ENCODE results near the gene TMEM215. TPM values are rescaled to one million over a fixed set of nuclear protein-coding genes. Genes with fewer than 3 reads are reported as not detected.
A peak's percentile ranks its signal among the peaks of the same experiment; 100 is the strongest.

The TMEM215 gene, protein sequence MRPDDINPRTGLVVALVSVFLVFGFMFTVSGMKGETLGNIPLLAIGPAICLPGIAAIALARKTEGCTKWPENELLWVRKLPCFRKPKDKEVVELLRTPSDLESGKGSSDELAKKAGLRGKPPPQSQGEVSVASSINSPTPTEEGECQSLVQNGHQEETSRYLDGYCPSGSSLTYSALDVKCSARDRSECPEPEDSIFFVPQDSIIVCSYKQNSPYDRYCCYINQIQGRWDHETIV
- total RNA-seq (2014; rRNA removed; shearing (Covaris generic)) (1.2 and 1.3 TPM in 2 replicates), polyA plus RNA-seq (2016; fragmentation: Nextera tagmentation; extraction: Ambion mirVana) (0.71 and 0.79 TPM in 2 replicates)
- long read RNA-seq, partial matches to known transcripts: 0 of 3 reads
- long read RNA-seq, other reads (novel, unspliced or antisense): 2 of 3 reads

DNA sequence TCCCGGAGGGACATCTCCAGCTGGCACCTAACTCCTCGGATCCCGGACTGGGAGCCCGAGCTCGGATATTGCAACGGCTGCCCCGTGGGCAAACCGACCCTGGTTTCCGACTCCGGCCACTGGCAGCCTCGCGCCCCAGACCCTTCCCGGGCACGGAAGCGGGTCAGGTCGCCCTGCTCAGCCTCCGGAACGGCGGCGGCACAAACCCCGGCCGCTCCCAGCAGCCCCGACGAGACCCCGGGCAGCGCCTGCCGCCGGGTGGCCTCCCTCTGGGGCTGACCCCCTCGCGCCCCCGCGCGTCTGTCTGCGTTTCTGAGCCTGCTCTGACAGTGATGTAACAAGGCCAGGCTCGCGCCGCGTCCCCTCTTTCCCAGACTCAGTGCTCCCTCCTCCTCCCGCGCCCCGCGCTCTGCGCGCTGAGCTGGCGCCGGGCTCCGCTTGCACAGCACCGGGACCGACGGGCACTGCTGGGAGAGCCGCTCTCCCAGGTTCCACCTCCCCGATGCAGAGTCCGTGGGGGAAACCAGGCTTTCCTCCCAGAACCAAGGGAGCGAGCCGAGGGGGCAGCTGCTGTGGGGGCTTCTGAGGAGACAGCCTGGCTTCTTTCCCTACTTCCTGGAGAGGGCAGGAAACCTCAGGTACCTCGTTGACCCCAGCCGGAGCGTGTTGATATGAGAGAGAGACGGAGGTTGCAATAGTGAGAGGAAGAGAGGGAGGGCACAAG lies at the start of gene TMEM215:
Gene TMEM215, plus strand, starts transcription at position 373 of the 724 bp plus-strand sequence. CDS start 644 bp downstream, outside the sequence.
- Mint-ChIP-seq H3K27ac (no peak within 1 kb of the TSS), H3K4me3 (peak within 1 kb of the TSS; percentile 81), H3K9me3 (no peaks in the 10 kb centered on the region), H3K27me3 (ENCODE audit: insufficient read depth, low read depth, poor library complexity) (peaks cover 41% of the 10 kb centered on the region), H3K4me1 (peaks cover 7% of the 10 kb centered on the region), H3K36me3 (ENCODE audit: low read depth) (no peaks in the 10 kb centered on the region)
- peaks cover 4% of the 10 kb centered on the region; the same call in 1 of the 2 replicates for H4K20me1 ChIP-seq (replicated peaks; ENCODE audit: insufficient read depth)
- H3F3A ChIP-seq (replicated peaks; ENCODE audit: low read depth): no peaks in the 10 kb centered on the region
- H2AFZ ChIP-seq: peak within 1 kb of the TSS; percentile 99
- H3K4me3 ChIP-seq: peak within 1 kb of the TSS; percentile 94
- H3K36me3 ChIP-seq (ENCODE audit: insufficient read depth): no peaks in the 10 kb centered on the region
- TF ChIP-seq POLR2AphosphoS5 (IDR thresholded peaks at IDR 0.05; ENCODE audit: low read depth): peak; percentile 35; the same call in 1 of the 2 replicates
- TF ChIP-seq, protein P1, sequence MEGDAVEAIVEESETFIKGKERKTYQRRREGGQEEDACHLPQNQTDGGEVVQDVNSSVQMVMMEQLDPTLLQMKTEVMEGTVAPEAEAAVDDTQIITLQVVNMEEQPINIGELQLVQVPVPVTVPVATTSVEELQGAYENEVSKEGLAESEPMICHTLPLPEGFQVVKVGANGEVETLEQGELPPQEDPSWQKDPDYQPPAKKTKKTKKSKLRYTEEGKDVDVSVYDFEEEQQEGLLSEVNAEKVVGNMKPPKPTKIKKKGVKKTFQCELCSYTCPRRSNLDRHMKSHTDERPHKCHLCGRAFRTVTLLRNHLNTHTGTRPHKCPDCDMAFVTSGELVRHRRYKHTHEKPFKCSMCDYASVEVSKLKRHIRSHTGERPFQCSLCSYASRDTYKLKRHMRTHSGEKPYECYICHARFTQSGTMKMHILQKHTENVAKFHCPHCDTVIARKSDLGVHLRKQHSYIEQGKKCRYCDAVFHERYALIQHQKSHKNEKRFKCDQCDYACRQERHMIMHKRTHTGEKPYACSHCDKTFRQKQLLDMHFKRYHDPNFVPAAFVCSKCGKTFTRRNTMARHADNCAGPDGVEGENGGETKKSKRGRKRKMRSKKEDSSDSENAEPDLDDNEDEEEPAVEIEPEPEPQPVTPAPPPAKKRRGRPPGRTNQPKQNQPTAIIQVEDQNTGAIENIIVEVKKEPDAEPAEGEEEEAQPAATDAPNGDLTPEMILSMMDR (conservative IDR thresholded peaks at IDR 0.05; ENCODE audit: low read depth in 2 of 2): peak in 1 of 2 experiments; percentile 43; a peak in 2 of 4 replicates
- TF ChIP-seq, protein P2, sequence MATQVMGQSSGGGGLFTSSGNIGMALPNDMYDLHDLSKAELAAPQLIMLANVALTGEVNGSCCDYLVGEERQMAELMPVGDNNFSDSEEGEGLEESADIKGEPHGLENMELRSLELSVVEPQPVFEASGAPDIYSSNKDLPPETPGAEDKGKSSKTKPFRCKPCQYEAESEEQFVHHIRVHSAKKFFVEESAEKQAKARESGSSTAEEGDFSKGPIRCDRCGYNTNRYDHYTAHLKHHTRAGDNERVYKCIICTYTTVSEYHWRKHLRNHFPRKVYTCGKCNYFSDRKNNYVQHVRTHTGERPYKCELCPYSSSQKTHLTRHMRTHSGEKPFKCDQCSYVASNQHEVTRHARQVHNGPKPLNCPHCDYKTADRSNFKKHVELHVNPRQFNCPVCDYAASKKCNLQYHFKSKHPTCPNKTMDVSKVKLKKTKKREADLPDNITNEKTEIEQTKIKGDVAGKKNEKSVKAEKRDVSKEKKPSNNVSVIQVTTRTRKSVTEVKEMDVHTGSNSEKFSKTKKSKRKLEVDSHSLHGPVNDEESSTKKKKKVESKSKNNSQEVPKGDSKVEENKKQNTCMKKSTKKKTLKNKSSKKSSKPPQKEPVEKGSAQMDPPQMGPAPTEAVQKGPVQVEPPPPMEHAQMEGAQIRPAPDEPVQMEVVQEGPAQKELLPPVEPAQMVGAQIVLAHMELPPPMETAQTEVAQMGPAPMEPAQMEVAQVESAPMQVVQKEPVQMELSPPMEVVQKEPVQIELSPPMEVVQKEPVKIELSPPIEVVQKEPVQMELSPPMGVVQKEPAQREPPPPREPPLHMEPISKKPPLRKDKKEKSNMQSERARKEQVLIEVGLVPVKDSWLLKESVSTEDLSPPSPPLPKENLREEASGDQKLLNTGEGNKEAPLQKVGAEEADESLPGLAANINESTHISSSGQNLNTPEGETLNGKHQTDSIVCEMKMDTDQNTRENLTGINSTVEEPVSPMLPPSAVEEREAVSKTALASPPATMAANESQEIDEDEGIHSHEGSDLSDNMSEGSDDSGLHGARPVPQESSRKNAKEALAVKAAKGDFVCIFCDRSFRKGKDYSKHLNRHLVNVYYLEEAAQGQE (IDR thresholded peaks at IDR 0.05; ENCODE audit: unreplicated experiment): no peak
- 0 out of 2 replicates have a peak, but pooled peaks cover 4% of the 10 kb centered on the region for H3K9me2 ChIP-seq (ENCODE audit: insufficient read depth)
- peaks cover 69% of the 10 kb centered on the region for H3K27me3 ChIP-seq (ENCODE audit: insufficient read depth)
- DNase-seq (ENCODE audit: low spot score): peak; percentile 86
- peak within 1 kb of the TSS; percentile 95 for H3K4me2 ChIP-seq
- H3K4me1 ChIP-seq (ENCODE audit: insufficient read depth): 0 out of 2 replicates have a peak, but pooled peaks cover 3% of the 10 kb centered on the region
- peak; percentile 89 for ATAC-seq
- H3K27ac ChIP-seq (ENCODE audit: low read depth): no peak within 1 kb of the TSS
- H3K79me2 ChIP-seq (replicated peaks; ENCODE audit: insufficient read depth): no peaks in the 10 kb centered on the region

DNA sequence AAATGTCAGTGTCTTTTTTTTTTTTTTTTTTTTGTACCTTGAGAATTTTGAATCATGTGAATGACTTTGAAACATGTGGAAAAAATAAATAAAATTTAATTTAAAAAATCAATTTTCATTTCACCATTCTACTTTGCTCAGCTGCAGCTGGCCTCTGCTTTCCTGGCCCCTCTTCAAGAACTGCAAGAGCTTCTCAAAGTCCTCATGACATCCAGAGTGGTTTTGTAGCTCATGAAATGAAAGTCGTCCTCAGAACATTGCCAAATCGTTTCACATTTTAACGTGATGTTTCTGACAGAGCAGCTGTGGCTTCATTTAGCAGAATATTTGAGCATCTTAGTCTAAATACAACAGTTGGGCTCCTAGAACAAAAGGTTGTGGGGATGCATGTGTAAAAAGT lies 47.9 kb upstream of the TMEM215 start:
- Histone ChIP-seq H4K20me1 (replicated peaks; ENCODE audit: insufficient read depth) (no peaks in the 10 kb centered on the region), H3K27me3 (ENCODE audit: insufficient read depth) (no peaks in the 10 kb centered on the region), H3K36me3 (ENCODE audit: insufficient read depth) (no peaks in the 10 kb centered on the region), H3K9me2 (ENCODE audit: insufficient read depth) (peaks cover 4% of the 10 kb centered on the region; the same call in 1 of the 2 replicates), H3K4me2 (no peak overlapping the region), H3F3A (replicated peaks; ENCODE audit: low read depth) (no peaks in the 10 kb centered on the region), H3K4me1 (ENCODE audit: insufficient read depth) (no peaks in the 10 kb centered on the region), H3K79me2 (replicated peaks; ENCODE audit: insufficient read depth) (no peaks in the 10 kb centered on the region), H3K27ac (ENCODE audit: low read depth) (no peak overlapping the region), H2AFZ (no peak overlapping the region), H3K4me3 (no peak overlapping the region)
- Mint-ChIP-seq H3K27ac (no peak overlapping the region), H3K9me3 (peaks cover 8% of the 10 kb centered on the region; the same call in 2 of the 3 replicates), H3K4me3 (no peak overlapping the region), H3K4me1 (peaks cover 8% of the 10 kb centered on the region; the same call in 2 of the 3 replicates), H3K36me3 (ENCODE audit: low read depth) (no peaks in the 10 kb centered on the region), H3K27me3 (ENCODE audit: insufficient read depth, low read depth, poor library complexity) (peaks cover 1% of the 10 kb centered on the region)
- no peak for DNase-seq (ENCODE audit: low spot score)
- no peak for ATAC-seq
- TF ChIP-seq, protein P2 (IDR thresholded peaks at IDR 0.05; ENCODE audit: unreplicated experiment): no peak
- no peak for TF ChIP-seq JUNB (IDR thresholded peaks at IDR 0.05; ENCODE audit: unreplicated experiment)

Data from GM23338 (cell line).